Spleen (tissue), 11 donors: ENCODE measurements around the gene POU2F1. TPM values are rescaled to one million over a fixed set of nuclear protein-coding genes. Genes with fewer than 3 reads are reported as not detected.

Source experiments
- DNase-seq: peaks from one replicate; pipeline ENCODE4 v3.0.0-alpha.2; 2020
- H3K27ac ChIP-seq, 8 donors: fragments of 200-600 bp; sonication (generic) in 7 of 8; 1 replicate in 4 of 8; 2 replicates in 4 of 8; pipeline versions ENCODE4 v1.5.0 to v1.8.0; 2016 to 2021; ENCODE audit warnings: inconsistent platforms in 4 of 8, mild to moderate bottlenecking in 4 of 8, moderate library complexity in 1 of 8
- H3K27me3 ChIP-seq, 7 donors: fragments of 200-600 bp; sonication (generic) in 6 of 7; replicated peaks in 1 of 7; 1 replicate in 4 of 7; 2 replicates in 3 of 7; pipeline versions ENCODE4 v1.5.0 to v1.8.0; 2016 to 2021; ENCODE audit warnings: inconsistent platforms in 3 of 7, mild to moderate bottlenecking in 1 of 7
- H3K36me3 ChIP-seq, 6 donors: fragments of 200-600 bp; sonication (generic) in 5 of 6; 1 replicate in 4 of 6; 2 replicates in 2 of 6; pipeline versions ENCODE4 v1.5.0 to v1.8.0; 2016 to 2021; ENCODE audit warnings: inconsistent platforms in 2 of 6
- H3K4me1 ChIP-seq, 6 donors: fragments of 200-600 bp; sonication (generic) in 5 of 6; 1 replicate in 3 of 6; 2 replicates in 3 of 6; pipeline versions ENCODE4 v1.5.0 to v1.8.0; 2016 to 2021; ENCODE audit warnings: inconsistent platforms in 3 of 6
- H3K4me3 ChIP-seq, 8 donors: fragments of 200-600 bp; sonication (generic) in 7 of 8; 1 replicate in 4 of 8; 2 replicates in 4 of 8; pipeline versions ENCODE4 v1.5.0 to v1.8.0; 2016 to 2021; ENCODE audit warnings: inconsistent platforms in 4 of 8, mild to moderate bottlenecking in 4 of 8, moderate library complexity in 2 of 8
- H3K9me3 ChIP-seq, 8 donors: fragments of 200-600 bp; sonication (generic) in 7 of 8; 1 replicate in 4 of 8; 2 replicates in 4 of 8; pipeline versions ENCODE4 v1.5.0 to v1.8.0; 2016 to 2021; ENCODE audit warnings: inconsistent platforms in 4 of 8
- CTCF ChIP-seq, 11 experiments: fragments of 200-600 bp in 7 of 11; fragments of 450-650 bp in 4 of 11; sonication (generic) in 4 of 11; IDR thresholded peaks in 8 of 11; conservative IDR thresholded peaks in 3 of 11; 1 replicate in 7 of 11; 2 replicates in 4 of 11; pipeline versions ENCODE4 v1.4.0 to v1.8.0; 2016 to 2021; ENCODE audit warnings: antibody characterized with exemption in 11 of 11, inconsistent platforms in 4 of 11, mild to moderate bottlenecking in 1 of 11
- POLR2A ChIP-seq, 3 donors: fragments of 450-650 bp; IDR thresholded peaks; one replicate each; pipeline ENCODE4 v1.5.1; 2017; ENCODE audit warnings: antibody characterized with exemption in 3 of 3, mild to moderate bottlenecking in 1 of 3
- POLR2AphosphoS5 ChIP-seq, 3 donors: sonication (generic); formaldehyde crosslinking; IDR thresholded peaks; one replicate each; pipeline ENCODE4 v1.5.1; 2017; ENCODE audit warnings: antibody characterized with exemption in 3 of 3
- WGBS, 5 donors: extraction: QIAGEN DNeasy Blood & Tissue Kit in 3 of 5; methylation state at CpG; one replicate each; pipeline versions ENCODE4 v1.1.5 to v1.1.7; 2013 to 2018; 5-methylcytosine and 5-hydroxymethylcytosine counted together
- intact Hi-C: fragments of 100-400 bp; cut with DNase I; formaldehyde crosslinking; loops from one replicate; pipeline ENCODE4 v1.15.0; 2023; ENCODE audit warnings: low total_unique reads
- polyA plus RNA-seq, 3 donors: library from polyadenylated mRNA; stranded (reverse); fragments of 200-250 nt; gene quantifications; one replicate each; pipeline ENCODE4 v1.2.1, GENCODE V29; 2013
- total RNA-seq, 7 donors: library from RNA; depleted of rRNA in 3 of 7; stranded (reverse); fragments of >200 nt in 3 of 7; fragmentation: NEBNext Ultra II Directional in 4 of 7; extraction: Animal tissue kit (Norgen Biotek cat#: 25700) in 4 of 7; gene quantifications; one replicate each; pipeline versions ENCODE4 v1.1.0 to v1.2.1, GENCODE V29; 2016 to 2021
- donor health status: healthy with polysubstance abuse.
- donor health status: DM: no; HTN: no; CAD: no; lungs with moderate emphysema.
- donor health status: DM: no; HTN: no; CAD: no.
- donor health status: Bipolar disorder and iron deficiency.
- donor health status: healthy.
- donor health status: DM: no; HTN: no; CAD: no.
- donor health status: DM: yes; HTN: yes; CAD: no.

Gene POU2F1
- total and polyA plus RNA-seq, 10 donors: 1.8 to 60.3 (median 27.4) TPM

GRCh38 chr1:167266965-167267364, 46.3 kb downstream of the POU2F1 start:
- DNase-seq: no peak
- H3K27me3 ChIP-seq: no peaks in the 10 kb centered on the region
- no peaks in the 10 kb centered on the region for H3K9me3 ChIP-seq
- H3K36me3 ChIP-seq: no peaks in the 10 kb centered on the region
- peaks cover 19 to 88% (median 53%) of the 10 kb centered on the region in 6 donors for H3K4me1 ChIP-seq
- intact Hi-C loops: loop anchor here (5.0 to 10.0 kb wide), 3 partner anchors 178 to 265 kb away; no protein-coding TSS in a partner anchor
- TF ChIP-seq POLR2AphosphoS5 (IDR thresholded peaks at IDR 0.05) (no peak), POLR2A (IDR thresholded peaks at IDR 0.05) (no peak), CTCF (IDR thresholded peaks at IDR 0.05 in 8 of 11, conservative IDR thresholded peaks at IDR 0.05 in 3 of 11) (no peak)
- H3K27ac ChIP-seq: no peak overlapping the region
- H3K4me3 ChIP-seq: no peak overlapping the region

GRCh38 chr1:167268347-167268787, 47.7 kb downstream of the POU2F1 start:
- intact Hi-C loops: loop anchor here (5.0 to 10.0 kb wide), 3 partner anchors 176 to 264 kb away; no protein-coding TSS in a partner anchor
- 51 to 77% (median 63%) methylated on average over 2 of the region's 2 CpGs for WGBS, 5 donors
- no peaks in the 10 kb centered on the region for H3K27me3 ChIP-seq
- H3K9me3 ChIP-seq: no peaks in the 10 kb centered on the region
- TF ChIP-seq POLR2A (IDR thresholded peaks at IDR 0.05): no peak
- TF ChIP-seq CTCF (IDR thresholded peaks at IDR 0.05 in 8 of 11, conservative IDR thresholded peaks at IDR 0.05 in 3 of 11): no peak
- no peak for TF ChIP-seq POLR2AphosphoS5 (IDR thresholded peaks at IDR 0.05)
- no peak overlapping the region for H3K4me3 ChIP-seq
- H3K4me1 ChIP-seq: peaks cover 19 to 84% (median 44%) of the 10 kb centered on the region in 6 donors
- no peaks in the 10 kb centered on the region for H3K36me3 ChIP-seq
- no peak for DNase-seq
- H3K27ac ChIP-seq: peak overlapping the region in 1 of 8 donors; percentile 21

GRCh38 chr1:167270349-167271092, 49.8 kb downstream of the POU2F1 start:
- peak overlapping the region in 2 of 8 donors; percentile 13 to 28 for H3K27ac ChIP-seq
- 80 to 85% (median 83%) methylated on average over 1 of the region's 1 CpG for WGBS, 5 donors
- H3K4me3 ChIP-seq: no peak overlapping the region
- H3K4me1 ChIP-seq: peaks cover 7 to 77% (median 28%) of the 10 kb centered on the region in 6 donors
- no peak for DNase-seq
- no peaks in the 10 kb centered on the region for H3K9me3 ChIP-seq
- TF ChIP-seq POLR2A (IDR thresholded peaks at IDR 0.05) (no peak), CTCF (IDR thresholded peaks at IDR 0.05 in 8 of 11, conservative IDR thresholded peaks at IDR 0.05 in 3 of 11) (no peak), POLR2AphosphoS5 (IDR thresholded peaks at IDR 0.05) (no peak)
- no peaks in the 10 kb centered on the region for H3K36me3 ChIP-seq
- intact Hi-C loops: no loop called here
- no peaks in the 10 kb centered on the region for H3K27me3 ChIP-seq

- peaks cover 7 to 74% (median 31%) of the 10 kb centered on the region in 6 donors for H3K4me1 ChIP-seq
- H3K27me3 ChIP-seq: no peaks in the 10 kb centered on the region
- intact Hi-C loops: no loop called here
- H3K9me3 ChIP-seq: no peaks in the 10 kb centered on the region
- no peak overlapping the region for H3K27ac ChIP-seq
- 82 to 96% (median 86%) methylated on average over 3 of the region's 3 CpGs for WGBS, 5 donors
- no peak for DNase-seq
- TF ChIP-seq CTCF (IDR thresholded peaks at IDR 0.05 in 8 of 11, conservative IDR thresholded peaks at IDR 0.05 in 3 of 11): no peak
- TF ChIP-seq POLR2AphosphoS5 (IDR thresholded peaks at IDR 0.05): no peak
- TF ChIP-seq POLR2A (IDR thresholded peaks at IDR 0.05): no peak
- H3K4me3 ChIP-seq: no peak overlapping the region
- H3K36me3 ChIP-seq: no peaks in the 10 kb centered on the region
Observed at GRCh38 chr1:167272369-167272957, 51.8 kb downstream of the POU2F1 start.
